ENCODE measurements around the gene CARHSP1.

DNA sequence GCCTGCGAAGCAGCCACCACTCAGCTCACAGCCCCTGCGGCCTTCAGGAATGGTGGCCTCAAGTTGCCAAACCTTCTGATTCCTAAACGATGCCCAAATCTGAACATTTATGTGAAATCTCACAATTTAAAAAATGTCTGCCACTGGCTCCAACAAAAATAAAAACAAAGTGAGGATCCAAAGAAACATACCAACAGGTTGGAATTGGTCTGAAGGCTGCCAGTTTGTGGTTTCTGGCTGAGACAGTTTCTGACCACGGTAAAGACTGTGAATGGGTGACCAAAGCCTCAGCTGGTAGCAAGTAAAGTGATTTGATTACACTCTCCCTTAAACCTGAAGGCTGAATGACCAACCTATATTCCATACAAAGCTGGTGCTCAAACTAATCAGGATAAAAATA, 38.3 kb upstream of the CARHSP1 start:
- TF ChIP-seq EZH2 (IDR thresholded peaks at IDR 0.05; ENCODE audit: insufficient read depth, poor library complexity, severe bottlenecking) (no peak), EZH2phosphoT487 (IDR thresholded peaks at IDR 0.05; ENCODE audit: insufficient read depth, low read depth) (no peak)
